Myocyte (in vitro differentiated cells): ENCODE results near the gene NRP1. TPM values are rescaled to one million over a fixed set of nuclear protein-coding genes. Genes with fewer than 3 reads are reported as not detected.
"Not testable (repeated sequence)": the region's sequence is repeated elsewhere in the genome, so short reads cannot be mapped to it uniquely, and the experiment has no call there.

Source experiments
- DNase-seq: peaks from one replicate; pipeline ENCODE4 v3.0.0-alpha.2; 2012; ENCODE audit warnings: low read depth
- total RNA-seq: library from RNA; depleted of rRNA; stranded (reverse); fragments of >200 nt; gene quantifications from 2 replicates; pipeline ENCODE4 v1.2.3, GENCODE V29; 2014

Gene NRP1
- total RNA-seq, 1 donor from 2014 or later, result 28.2 TPM

GRCh38 chr10:33240931-33241330 is 93.5 kb downstream of the NRP1 start:
- peak; percentile 62 for DNase-seq

- DNase-seq, result no peak
Observed at GRCh38 chr10:33240258-33240657, 94.2 kb downstream of the NRP1 start.

GRCh38 chr10:33239257-33239656 is 95.2 kb downstream of the NRP1 start:
- no peak for DNase-seq

GRCh38 chr10:33238643-33239042 is 95.8 kb downstream of the NRP1 start:
- no peak for DNase-seq

- DNase-seq, result peak; percentile 92
Observed at GRCh38 chr10:33237736-33238624, 96.5 kb downstream of the NRP1 start.

- DNase-seq, result no peak
Observed at GRCh38 chr10:33236916-33237315, 97.6 kb downstream of the NRP1 start.

- no peak for DNase-seq
Observed at GRCh38 chr10:33235951-33236350, 98.5 kb downstream of the NRP1 start.

GRCh38 chr10:33235251-33235884 is 99.1 kb downstream of the NRP1 start:
- DNase-seq, result no peak

GRCh38 chr10:33234831-33235237 is 99.6 kb downstream of the NRP1 start:
- DNase-seq, result no peak

- DNase-seq, result no peak
Observed at GRCh38 chr10:33233635-33234034, 100.8 kb downstream of the NRP1 start.

- DNase-seq, result no peak
Observed at GRCh38 chr10:33233221-33233620, 101.2 kb downstream of the NRP1 start.

GRCh38 chr10:33231621-33232350 is 102.7 kb downstream of the NRP1 start:
- no peak for DNase-seq

- no peak for DNase-seq
Observed at GRCh38 chr10:33229949-33230267, 104.6 kb downstream of the NRP1 start.

GRCh38 chr10:33229252-33229948 is 105.1 kb downstream of the NRP1 start:
- no peak for DNase-seq

- DNase-seq, result no peak
Observed at GRCh38 chr10:33228426-33228825, 106.0 kb downstream of the NRP1 start.

- no peak for DNase-seq
Observed at GRCh38 chr10:33227489-33227888, 107.0 kb downstream of the NRP1 start.

GRCh38 chr10:33224251-33224965 is 110.1 kb downstream of the NRP1 start:
- no peak for DNase-seq

GRCh38 chr10:33223326-33224000 is 111.0 kb downstream of the NRP1 start:
- DNase-seq, result no peak

GRCh38 chr10:33222304-33222703 is 112.2 kb downstream of the NRP1 start:
- not testable (repeated sequence) for DNase-seq

GRCh38 chr10:33217854-33218253 is 116.6 kb downstream of the NRP1 start:
- DNase-seq, result no peak
